Nephron progenitor cell (in vitro differentiated cells): ENCODE results near the gene FIBIN.
A peak's percentile ranks its signal among the peaks of the same experiment; 100 is the strongest.

Source experiments
- DNase-seq: peaks from one replicate; pipeline ENCODE4 v3.0.0; 2021
- H3K27ac Mint-ChIP-seq: 2 replicates; pipeline ENCODE4 v1.8.0; 2021; ENCODE audit warnings: mild to moderate bottlenecking, moderate library complexity, mixed read lengths
- H3K27me3 Mint-ChIP-seq: 2 replicates; pipeline ENCODE4 v1.8.0; 2021; ENCODE audit warnings: mild to moderate bottlenecking, low read depth, mixed read lengths; ENCODE audit not compliant: poor library complexity
- H3K36me3 Mint-ChIP-seq: 2 replicates; pipeline ENCODE4 v1.8.0; 2021; ENCODE audit warnings: low read depth, mixed read lengths
- H3K4me1 Mint-ChIP-seq: 2 replicates; pipeline ENCODE4 v1.8.0; 2021; ENCODE audit warnings: mixed read lengths
- H3K4me3 Mint-ChIP-seq: 2 replicates; pipeline ENCODE4 v1.8.0; 2021; ENCODE audit warnings: mild to moderate bottlenecking, moderate library complexity, mixed read lengths
- H3K9me3 Mint-ChIP-seq: 2 replicates; pipeline ENCODE4 v1.8.0; 2021; ENCODE audit warnings: mild to moderate bottlenecking, moderate library complexity, mixed read lengths
- CTCF ChIP-seq: fragments of 200-600 bp; sonication (generic); IDR thresholded peaks from 2 replicates; pipeline ENCODE4 v1.5.0; 2021; ENCODE audit warnings: antibody characterized with exemption

Gene FIBIN

GRCh38 chr11:27020751-27021150 is 26.8 kb downstream of the FIBIN start:
- H3K4me1 Mint-ChIP-seq = peaks cover 5% of the 10 kb centered on the region
- H3K27me3 Mint-ChIP-seq = peaks cover 3% of the 10 kb centered on the region
- DNase-seq = no peak
- no peak overlapping the region for H3K27ac Mint-ChIP-seq
- no peak for TF ChIP-seq CTCF
- H3K4me3 Mint-ChIP-seq = no peak overlapping the region
- no peaks in the 10 kb centered on the region for H3K9me3 Mint-ChIP-seq
- no peaks in the 10 kb centered on the region for H3K36me3 Mint-ChIP-seq

GRCh38 chr11:27022659-27023251 is 28.8 kb downstream of the FIBIN start:
- peaks cover 14% of the 10 kb centered on the region for H3K4me1 Mint-ChIP-seq
- H3K9me3 Mint-ChIP-seq = no peaks in the 10 kb centered on the region

DNA sequence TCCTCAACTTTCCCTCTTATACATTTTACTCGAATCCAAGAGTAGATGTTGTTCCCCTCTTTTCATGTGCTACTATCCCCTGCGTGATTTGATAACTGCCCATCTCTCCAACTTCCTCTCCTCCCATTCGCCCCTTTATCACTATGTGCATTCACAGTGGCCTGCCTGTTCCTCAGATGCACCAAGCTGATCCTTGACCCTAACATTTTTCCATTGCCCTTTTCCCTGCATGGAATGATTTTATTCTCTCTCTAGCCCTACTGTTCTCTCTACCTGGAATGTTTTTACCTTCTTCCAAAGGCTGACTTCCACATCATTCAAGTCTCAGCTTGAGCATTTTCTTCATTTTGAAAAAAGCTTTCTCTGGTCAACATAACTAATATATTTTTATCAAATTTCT is 31.0 kb downstream of the FIBIN start:
- H3K4me3 Mint-ChIP-seq = no peak overlapping the region
- no peak for DNase-seq

More at GRCh38 chr11:27022659-27023251, 28.8 kb downstream of the FIBIN start:
- H3K36me3 Mint-ChIP-seq = no peaks in the 10 kb centered on the region
- TF ChIP-seq CTCF = no peak
- H3K27ac Mint-ChIP-seq = no peak overlapping the region
- H3K4me3 Mint-ChIP-seq = no peak overlapping the region
- H3K27me3 Mint-ChIP-seq = peaks cover 3% of the 10 kb centered on the region
- no peak for DNase-seq

DNA sequence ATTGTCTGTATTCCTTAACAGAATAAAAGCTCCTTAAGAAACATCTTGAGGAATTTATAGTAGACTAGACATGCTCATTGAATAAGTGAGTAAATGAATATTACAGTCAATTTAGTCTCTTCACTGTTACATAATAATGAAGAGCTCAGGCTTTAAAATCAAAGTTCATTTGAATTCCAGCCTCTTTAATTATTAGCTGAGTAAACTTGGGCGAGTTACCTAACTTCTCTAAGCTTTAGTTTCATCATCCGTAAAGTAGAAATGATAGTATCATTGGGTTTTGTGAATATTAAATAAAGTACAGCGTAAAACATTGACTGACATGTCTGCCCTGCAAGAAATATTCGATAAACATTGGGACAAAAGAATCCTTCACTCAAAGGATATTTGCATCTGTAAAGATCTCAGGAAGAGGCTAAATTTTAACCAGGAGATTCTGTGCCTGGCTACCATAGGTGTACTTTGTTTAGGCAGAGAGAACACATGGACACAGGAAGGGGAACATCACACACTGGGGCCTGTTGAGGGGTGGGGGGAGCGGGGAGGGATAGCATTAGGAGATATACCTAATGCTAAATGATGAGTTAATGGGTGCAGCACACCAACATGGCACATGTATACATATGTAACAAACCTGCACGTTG is 31.5 kb downstream of the FIBIN start:
- H3K9me3 Mint-ChIP-seq = no peaks in the 10 kb centered on the region
- TF ChIP-seq CTCF = no peak
- H3K27me3 Mint-ChIP-seq = peaks cover 3% of the 10 kb centered on the region
- no peak overlapping the region for H3K4me3 Mint-ChIP-seq
- H3K27ac Mint-ChIP-seq = no peak overlapping the region
- no peak for DNase-seq
- peaks cover 14% of the 10 kb centered on the region for H3K4me1 Mint-ChIP-seq
- no peaks in the 10 kb centered on the region for H3K36me3 Mint-ChIP-seq

More for the DNA sequence above, 31.0 kb downstream of the FIBIN start:
- Mint-ChIP-seq H3K27ac (no peak overlapping the region), H3K4me1 (peaks cover 14% of the 10 kb centered on the region), H3K36me3 (no peaks in the 10 kb centered on the region), H3K9me3 (no peaks in the 10 kb centered on the region), H3K27me3 (peaks cover 3% of the 10 kb centered on the region)
- TF ChIP-seq CTCF = no peak

DNA sequence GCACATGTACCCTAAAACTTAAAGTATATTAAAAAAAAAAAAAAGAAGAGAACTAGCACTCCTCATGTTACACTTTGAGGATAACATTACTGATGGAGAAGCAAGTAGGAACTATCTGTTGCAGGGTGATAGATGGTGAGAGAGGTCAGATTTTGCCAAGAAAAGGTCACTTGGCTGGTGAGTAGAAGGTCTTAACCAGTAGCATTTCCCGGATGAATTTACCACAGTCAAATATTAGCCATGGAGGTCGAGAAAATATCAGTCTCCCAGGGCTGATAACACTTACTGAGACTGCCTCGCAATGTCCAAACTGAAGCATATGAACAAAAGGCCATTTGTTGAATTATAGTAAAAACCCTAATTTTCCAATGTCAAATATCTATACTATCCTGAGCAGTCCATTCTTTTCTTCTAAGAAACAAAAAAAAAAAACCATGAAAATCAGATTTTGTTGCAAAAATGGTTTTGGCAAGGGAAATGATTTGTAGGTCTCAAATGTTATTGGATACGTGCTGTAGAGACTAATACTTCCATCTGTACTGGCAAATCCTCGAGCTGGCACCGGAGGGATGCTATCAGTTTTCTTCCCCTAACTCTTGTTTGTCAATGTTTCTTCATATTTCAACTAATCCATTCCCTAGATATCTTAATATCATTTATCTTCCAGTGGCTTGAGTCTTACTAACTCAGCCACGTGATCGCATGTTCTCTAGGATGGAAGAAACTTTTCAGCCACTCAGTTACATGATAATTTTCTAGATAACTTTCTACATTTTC is 32.2 kb downstream of the FIBIN start:
- H3K4me3 Mint-ChIP-seq = no peak overlapping the region
- H3K27me3 Mint-ChIP-seq = peaks cover 3% of the 10 kb centered on the region
- H3K27ac Mint-ChIP-seq = peak overlapping the region; percentile 12
- H3K4me1 Mint-ChIP-seq = peaks cover 14% of the 10 kb centered on the region
- H3K9me3 Mint-ChIP-seq = no peaks in the 10 kb centered on the region
- no peak for DNase-seq
- no peaks in the 10 kb centered on the region for H3K36me3 Mint-ChIP-seq
- no peak for TF ChIP-seq CTCF
